Measurements from ENCODE around the gene LRRC8E.
"Not testable (repeated sequence)": the region's sequence is repeated elsewhere in the genome, so short reads cannot be mapped to it uniquely, and the experiment has no call there.

LRRC8E gene

GRCh38 chr19:7920519-7921301 lies 32.4 kb downstream of the LRRC8E start:
- peak; percentile 99 for DNase-seq (ENCODE audit: low read depth, low spot score)

- no peak for DNase-seq (ENCODE audit: low read depth, low spot score)
Observed at GRCh38 chr19:7921302-7921966, 33.1 kb downstream of the LRRC8E start.

GRCh38 chr19:7921967-7922835 lies 33.9 kb downstream of the LRRC8E start:
- DNase-seq (ENCODE audit: low read depth, low spot score): no peak

- DNase-seq (ENCODE audit: low read depth, low spot score): no peak
Observed at GRCh38 chr19:7922836-7923195, 34.5 kb downstream of the LRRC8E start.

- DNase-seq (ENCODE audit: low read depth, low spot score): no peak
Observed at GRCh38 chr19:7923295-7924191, 35.2 kb downstream of the LRRC8E start.

GRCh38 chr19:7924241-7924640 lies 35.9 kb downstream of the LRRC8E start:
- no peak for DNase-seq (ENCODE audit: low read depth, low spot score)

- DNase-seq (ENCODE audit: low read depth, low spot score): no peak
Observed at GRCh38 chr19:7924651-7925170, 36.4 kb downstream of the LRRC8E start.

- DNase-seq (ENCODE audit: low read depth, low spot score): peak; percentile 61
Observed at GRCh38 chr19:7925171-7925851, 37.0 kb downstream of the LRRC8E start.

- DNase-seq (ENCODE audit: low read depth, low spot score): peak; percentile 53
Observed at GRCh38 chr19:7926021-7926726, 37.9 kb downstream of the LRRC8E start, which contains the start of gene CTXN1. Gene CTXN1 (minus strand): TSS chr19:7926135. CDS start chr19:7925538, 597 bp downstream.

- DNase-seq (ENCODE audit: low read depth, low spot score): no peak
Observed at GRCh38 chr19:7926727-7927604, 38.7 kb downstream of the LRRC8E start.

GRCh38 chr19:7927605-7928333 lies 39.5 kb downstream of the LRRC8E start:
- DNase-seq (ENCODE audit: low read depth, low spot score): no peak

- no peak for DNase-seq (ENCODE audit: low read depth, low spot score)
Observed at GRCh38 chr19:7928334-7928706, 40.0 kb downstream of the LRRC8E start.

GRCh38 chr19:7928741-7929701 lies 40.7 kb downstream of the LRRC8E start:
- no peak for DNase-seq (ENCODE audit: low read depth, low spot score)

GRCh38 chr19:7930030-7930429 lies 41.7 kb downstream of the LRRC8E start:
- DNase-seq (ENCODE audit: low read depth, low spot score): not testable (repeated sequence)

- no peak for DNase-seq (ENCODE audit: low read depth, low spot score)
Observed at GRCh38 chr19:7930765-7931164, 42.5 kb downstream of the LRRC8E start.

- no peak for DNase-seq (ENCODE audit: low read depth, low spot score)
Observed at GRCh38 chr19:7931221-7932061, 43.1 kb downstream of the LRRC8E start.
